Prostate gland (tissue), 2 donors: ENCODE measurements around the gene PRPH. TPM values are rescaled to one million over a fixed set of nuclear protein-coding genes. Genes with fewer than 3 reads are reported as not detected.

Source experiments
- DNase-seq: peaks from one replicate; pipeline ENCODE4 v3.0.0-alpha.2; 2019; ENCODE audit warnings: low spot score
- H3K27ac ChIP-seq, 2 donors: fragments of 200-600 bp; sonication (generic); 2 replicates each; pipeline ENCODE4 v1.5.1; 2017 to 2019
- H3K27me3 ChIP-seq: fragments of 200-600 bp; sonication (generic); replicated peaks from 2 replicates; pipeline ENCODE4 v1.5.1; 2019; ENCODE audit not compliant: insufficient read depth
- H3K36me3 ChIP-seq, 2 donors: fragments of 200-600 bp; sonication (generic); 1 replicate in 1 of 2; 2 replicates in 1 of 2; pipeline versions ENCODE4 v1.5.1 to v1.8.1; 2017 to 2019
- H3K4me1 ChIP-seq: fragments of 200-600 bp; sonication (generic); replicated peaks from 2 replicates; pipeline ENCODE4 v1.5.1; 2019
- H3K4me3 ChIP-seq, 2 donors: fragments of 200-600 bp; sonication (generic); 2 replicates each; pipeline ENCODE4 v1.5.1; 2017 to 2019
- H3K9me3 ChIP-seq: fragments of 200-600 bp; sonication (generic); 2 replicates; pipeline ENCODE4 v1.5.1; 2017
- POLR2A ChIP-seq: fragments of 450-650 bp; IDR thresholded peaks from one replicate; pipeline ENCODE4 v1.6.1; 2016; ENCODE audit warnings: antibody characterized with exemption, mild to moderate bottlenecking
- POLR2AphosphoS5 ChIP-seq: sonication (generic); formaldehyde crosslinking; IDR thresholded peaks from one replicate; pipeline ENCODE4 v1.6.1; 2017; ENCODE audit warnings: antibody characterized with exemption
- WGBS: methylation state at CpG from one replicate; pipeline ENCODE4 v1.1.5; 2018; 5-methylcytosine and 5-hydroxymethylcytosine counted together
- intact Hi-C: fragments of 100-400 bp; cut with DNase I; formaldehyde crosslinking; loops from one replicate; pipeline ENCODE4 v1.14.2; 2022
- total RNA-seq, 2 donors: library from RNA; depleted of rRNA; stranded (reverse); fragments of >200 nt; gene quantifications; one replicate each; pipeline ENCODE4 v1.1.0, GENCODE V29; 2016
- TF ChIP-seq, protein P1 (sequence below), 4 experiments: fragments of 200-600 bp in 2 of 4; fragments of 450-650 bp in 2 of 4; sonication (generic) in 2 of 4; IDR thresholded peaks; 1 replicate in 3 of 4; 2 replicates in 1 of 4; pipeline ENCODE4 v1.5.1; 2016 to 2019; ENCODE audit warnings: antibody characterized with exemption in 4 of 4, mild to moderate bottlenecking in 2 of 4, moderate library complexity in 2 of 4

Gene PRPH
- total RNA-seq, 2 donors from 2014 or later, result 1.4 to 11.4 TPM

DNA sequence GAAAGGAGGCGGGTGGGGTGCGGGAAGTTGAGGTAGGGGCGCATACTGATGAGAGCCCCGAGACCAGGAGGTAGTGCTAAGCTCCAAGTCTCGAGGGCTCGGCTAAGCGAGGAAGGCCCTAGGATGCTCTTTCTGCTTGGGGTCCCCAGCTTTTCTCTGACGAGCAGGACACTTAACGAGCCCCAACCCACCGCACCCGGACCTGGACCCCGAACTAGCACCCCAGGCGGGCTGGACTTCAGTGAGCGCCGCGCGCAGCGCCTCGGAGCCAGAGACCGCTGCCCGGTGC lies 46.8 kb downstream of the PRPH start:
- intact Hi-C loops, result no loop called here

GRCh38 chr12:49342066-49342913 lies 47.3 kb downstream of the PRPH start:
- DNase-seq, result peak; percentile 48
- peaks cover 11% of the 10 kb centered on the region for H3K27me3 ChIP-seq
- 2% methylated on average over 49 of the region's 58 CpGs for WGBS

More for the DNA sequence above, 46.8 kb downstream of the PRPH start:
- H3K27me3 ChIP-seq, result peaks cover 11% of the 10 kb centered on the region
- no peaks in the 10 kb centered on the region for H3K36me3 ChIP-seq
- peaks cover 23% of the 10 kb centered on the region for H3K4me1 ChIP-seq
- 49% methylated on average over 21 of the region's 21 CpGs for WGBS
- TF ChIP-seq, protein P1, sequence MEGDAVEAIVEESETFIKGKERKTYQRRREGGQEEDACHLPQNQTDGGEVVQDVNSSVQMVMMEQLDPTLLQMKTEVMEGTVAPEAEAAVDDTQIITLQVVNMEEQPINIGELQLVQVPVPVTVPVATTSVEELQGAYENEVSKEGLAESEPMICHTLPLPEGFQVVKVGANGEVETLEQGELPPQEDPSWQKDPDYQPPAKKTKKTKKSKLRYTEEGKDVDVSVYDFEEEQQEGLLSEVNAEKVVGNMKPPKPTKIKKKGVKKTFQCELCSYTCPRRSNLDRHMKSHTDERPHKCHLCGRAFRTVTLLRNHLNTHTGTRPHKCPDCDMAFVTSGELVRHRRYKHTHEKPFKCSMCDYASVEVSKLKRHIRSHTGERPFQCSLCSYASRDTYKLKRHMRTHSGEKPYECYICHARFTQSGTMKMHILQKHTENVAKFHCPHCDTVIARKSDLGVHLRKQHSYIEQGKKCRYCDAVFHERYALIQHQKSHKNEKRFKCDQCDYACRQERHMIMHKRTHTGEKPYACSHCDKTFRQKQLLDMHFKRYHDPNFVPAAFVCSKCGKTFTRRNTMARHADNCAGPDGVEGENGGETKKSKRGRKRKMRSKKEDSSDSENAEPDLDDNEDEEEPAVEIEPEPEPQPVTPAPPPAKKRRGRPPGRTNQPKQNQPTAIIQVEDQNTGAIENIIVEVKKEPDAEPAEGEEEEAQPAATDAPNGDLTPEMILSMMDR (IDR thresholded peaks at IDR 0.05), result no peak
- TF ChIP-seq POLR2A (no peak), POLR2AphosphoS5 (no peak)
- H3K9me3 ChIP-seq, result no peaks in the 10 kb centered on the region
- H3K27ac ChIP-seq, result no peak overlapping the region
- DNase-seq, result no peak
- peak overlapping the region in 1 of 2 donors; percentile 7 for H3K4me3 ChIP-seq

DNA sequence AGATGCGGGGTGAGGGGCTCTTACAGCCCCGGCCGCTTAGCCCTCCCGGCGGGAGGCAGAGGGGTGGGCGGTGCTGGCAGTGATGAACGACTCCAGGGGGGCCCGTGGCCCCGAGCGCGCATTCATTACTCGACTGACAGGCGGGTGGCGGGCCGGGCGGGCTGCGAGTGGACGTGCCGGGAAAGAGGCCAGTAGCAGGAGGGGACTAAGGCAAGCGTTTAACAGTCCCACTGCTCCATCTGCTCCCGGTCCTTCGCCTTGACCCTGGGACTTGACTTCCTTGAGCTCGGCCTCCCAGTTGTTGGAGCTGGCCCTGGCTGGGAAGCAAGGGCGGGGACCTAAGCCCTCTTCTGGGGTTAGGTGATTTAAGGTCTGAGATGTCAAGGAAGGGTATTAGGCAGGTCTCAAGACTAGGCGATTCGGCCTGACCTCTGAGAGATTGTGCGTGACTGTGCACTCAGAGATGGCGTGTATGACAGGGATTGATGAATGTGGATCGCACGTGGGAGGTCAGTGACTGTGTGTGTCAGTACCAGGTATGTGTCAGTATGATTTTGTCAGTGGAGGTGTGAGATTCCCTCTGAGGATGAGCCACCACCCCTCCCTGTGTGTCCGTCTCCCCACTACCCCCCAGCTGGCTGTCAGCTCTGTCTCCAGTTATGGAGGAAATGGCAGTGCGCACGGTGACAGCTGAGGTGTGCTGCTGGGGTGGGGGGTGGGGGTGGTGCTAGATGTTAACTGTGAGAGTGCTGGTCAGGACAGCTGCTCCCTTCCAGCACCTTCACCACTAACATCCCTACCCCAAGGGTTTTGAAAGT lies 48.2 kb downstream of the PRPH start:
- no peak for TF ChIP-seq POLR2AphosphoS5
- TF ChIP-seq POLR2A, result no peak
- TF ChIP-seq, protein P1 (IDR thresholded peaks at IDR 0.05), result no peak
- Histone ChIP-seq H3K27me3 (peaks cover 11% of the 10 kb centered on the region), H3K36me3 (no peaks in the 10 kb centered on the region), H3K4me3 (no peak overlapping the region), H3K9me3 (no peaks in the 10 kb centered on the region), H3K4me1 (peaks cover 29% of the 10 kb centered on the region), H3K27ac (no peak overlapping the region)
- intact Hi-C loops, result no loop called here
- no peak for DNase-seq
- 10% methylated on average over 20 of the region's 33 CpGs for WGBS

More at GRCh38 chr12:49342066-49342913, 47.3 kb downstream of the PRPH start:
- TF ChIP-seq POLR2A (no peak), POLR2AphosphoS5 (peak; percentile 14)
- TF ChIP-seq, protein P1 (IDR thresholded peaks at IDR 0.05), result peak; percentile 52 to 73 (median 61)
- H3K36me3 ChIP-seq, result no peaks in the 10 kb centered on the region
- no peak overlapping the region for H3K27ac ChIP-seq
- peak overlapping the region; percentile 4 to 7 for H3K4me3 ChIP-seq
- intact Hi-C loops, result no loop called here
- H3K9me3 ChIP-seq, result no peaks in the 10 kb centered on the region
- H3K4me1 ChIP-seq, result peaks cover 28% of the 10 kb centered on the region

GRCh38 chr12:49344486-49345050 lies 49.6 kb downstream of the PRPH start:
- no peaks in the 10 kb centered on the region for H3K36me3 ChIP-seq
- TF ChIP-seq, protein P1 (IDR thresholded peaks at IDR 0.05), result no peak
- TF ChIP-seq POLR2AphosphoS5 (no peak), POLR2A (no peak)
- no peak for DNase-seq
- H3K27me3 ChIP-seq, result peaks cover 11% of the 10 kb centered on the region
- H3K4me1 ChIP-seq, result peaks cover 29% of the 10 kb centered on the region
- H3K9me3 ChIP-seq, result no peaks in the 10 kb centered on the region
- no peak overlapping the region for H3K27ac ChIP-seq
- 43% methylated on average over 15 of the region's 15 CpGs for WGBS
- intact Hi-C loops, result no loop called here
- H3K4me3 ChIP-seq, result no peak overlapping the region
